Limb (tissue), 2 donors: ENCODE data around the gene PDE3A.
"Not testable (repeated sequence)": the region's sequence is repeated elsewhere in the genome, so short reads cannot be mapped to it uniquely, and the experiment has no call there.

Experiments
- DNase-seq, 2 donors: peaks; one replicate each; pipeline ENCODE4 v3.0.0-alpha.2; 2016; ENCODE audit errors: extremely low spot score in 2 of 2

Gene PDE3A

DNA sequence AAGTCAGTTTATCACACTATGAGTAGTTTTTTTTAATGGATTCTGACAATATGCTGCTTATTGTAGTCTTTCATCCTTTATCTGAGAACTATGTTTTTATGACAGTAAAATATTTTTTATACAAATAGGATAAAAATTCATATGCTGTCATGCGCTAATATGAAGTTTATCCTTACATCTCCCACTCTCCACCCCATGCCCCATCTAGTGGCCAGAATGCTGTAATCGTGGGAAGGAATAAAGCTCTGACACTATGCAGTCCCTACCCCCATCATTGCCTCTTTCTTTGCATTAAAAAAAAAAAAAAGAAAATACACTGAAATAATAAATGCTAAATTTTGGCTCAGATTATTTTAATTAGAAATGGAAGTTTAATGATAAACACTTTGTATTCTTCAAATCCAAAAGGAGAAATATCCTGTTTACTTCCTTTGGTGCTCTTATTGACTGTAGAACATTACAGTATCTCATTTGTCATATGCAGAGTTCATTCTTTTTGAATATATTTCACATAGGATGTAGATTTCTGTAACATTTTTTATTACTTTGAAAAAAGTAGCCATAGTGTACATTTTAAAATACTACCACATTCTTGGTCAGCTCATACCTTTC, 180.9 kb downstream of the PDE3A start:
- DNase-seq: peak in 1 of 2 donors; percentile 60

DNA sequence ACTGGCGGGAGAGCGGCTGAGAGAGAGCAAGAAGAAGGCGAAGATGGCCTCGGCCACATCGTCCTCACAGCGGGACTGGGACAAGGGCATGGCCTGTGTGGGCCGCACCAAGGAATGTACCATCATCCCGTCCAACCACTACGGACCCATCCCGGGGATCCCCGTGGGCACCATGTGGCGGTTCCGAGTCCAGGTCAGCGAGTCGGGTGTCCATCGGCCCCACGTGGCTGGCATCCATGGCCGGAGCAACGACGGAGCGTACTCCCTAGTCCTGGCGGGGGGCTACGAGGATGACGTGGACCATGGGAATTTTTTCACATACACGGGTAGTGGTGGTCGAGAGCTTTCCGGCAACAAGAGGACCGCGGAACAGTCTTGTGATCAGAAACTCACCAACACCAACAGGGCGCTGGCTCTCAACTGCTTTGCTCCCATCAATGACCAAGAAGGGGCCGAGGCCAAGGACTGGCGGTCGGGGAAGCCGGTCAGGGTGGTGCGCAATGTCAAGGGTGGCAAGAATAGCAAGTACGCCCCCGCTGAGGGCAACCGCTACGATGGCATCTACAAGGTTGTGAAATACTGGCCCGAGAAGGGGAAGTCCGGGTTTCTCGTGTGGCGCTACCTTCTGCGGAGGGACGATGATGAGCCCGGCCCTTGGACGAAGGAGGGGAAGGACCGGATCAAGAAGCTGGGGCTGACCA, 183.6 kb downstream of the PDE3A start:
- not testable (repeated sequence) for DNase-seq

DNA sequence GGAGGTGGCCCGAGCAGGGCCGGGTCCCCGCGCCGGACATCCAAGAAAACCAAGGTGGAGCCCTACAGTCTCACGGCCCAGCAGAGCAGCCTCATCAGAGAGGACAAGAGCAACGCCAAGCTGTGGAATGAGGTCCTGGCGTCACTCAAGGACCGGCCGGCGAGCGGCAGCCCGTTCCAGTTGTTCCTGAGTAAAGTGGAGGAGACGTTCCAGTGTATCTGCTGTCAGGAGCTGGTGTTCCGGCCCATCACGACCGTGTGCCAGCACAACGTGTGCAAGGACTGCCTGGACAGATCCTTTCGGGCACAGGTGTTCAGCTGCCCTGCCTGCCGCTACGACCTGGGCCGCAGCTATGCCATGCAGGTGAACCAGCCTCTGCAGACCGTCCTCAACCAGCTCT, 184.2 kb downstream of the PDE3A start:
- DNase-seq: not testable (repeated sequence)

DNA sequence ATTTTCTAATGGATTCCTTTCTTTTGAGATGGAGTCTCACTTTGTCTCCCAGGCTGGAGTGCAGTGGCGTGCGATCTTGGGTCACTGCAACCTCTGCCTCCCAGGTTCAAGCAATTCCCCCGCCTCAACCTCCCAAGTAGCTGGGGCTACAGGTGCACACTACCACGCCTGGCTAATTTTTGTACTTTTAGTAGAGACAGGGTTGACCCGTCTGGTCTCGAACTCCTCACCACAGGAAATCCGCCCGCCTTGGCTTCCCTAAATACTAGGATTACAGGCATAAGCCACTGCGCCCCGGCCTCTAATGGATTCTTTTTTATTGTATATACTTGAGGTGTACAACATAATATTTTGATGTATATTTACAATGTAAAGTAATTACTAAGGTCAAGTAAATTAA, 186.7 kb downstream of the PDE3A start:
- no peak for DNase-seq

DNA sequence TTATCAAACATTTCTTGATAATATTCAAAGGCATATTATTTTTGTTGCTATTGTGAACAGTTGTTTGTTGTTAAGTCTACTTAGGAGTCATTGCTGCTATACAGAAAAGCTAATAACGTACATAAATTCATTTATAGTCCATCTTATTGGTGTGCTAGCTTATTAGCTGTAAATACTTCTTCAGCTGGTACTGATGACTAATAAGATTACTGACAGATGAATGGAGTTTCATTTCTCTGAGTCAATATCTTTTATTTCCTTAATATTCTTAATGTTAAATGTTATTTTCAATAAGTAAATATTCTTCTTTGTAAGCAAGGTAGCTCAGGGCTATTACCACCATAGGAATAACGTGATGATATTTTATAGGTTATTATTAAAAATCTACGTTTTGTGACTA, 187.4 kb downstream of the PDE3A start:
- DNase-seq: no peak

DNA sequence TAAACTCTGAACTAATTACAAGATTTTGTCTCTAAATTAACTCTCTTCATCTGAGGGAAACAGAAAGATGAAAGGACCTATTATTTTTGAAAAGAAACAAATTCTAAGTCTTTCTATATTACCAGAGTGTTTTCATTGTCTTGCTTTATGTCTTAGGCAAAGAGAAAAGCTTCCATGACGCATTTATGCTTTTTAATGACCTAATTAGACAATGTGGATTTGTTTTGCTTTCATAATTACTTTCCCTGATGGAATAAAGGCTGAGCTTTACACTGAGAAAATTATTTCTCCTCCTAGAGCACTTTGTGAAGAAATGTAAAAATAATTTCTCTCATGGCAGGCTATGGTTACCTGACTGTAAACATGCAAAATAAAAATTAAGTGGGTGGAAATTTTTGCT, 188.8 kb downstream of the PDE3A start:
- no peak for DNase-seq

DNA sequence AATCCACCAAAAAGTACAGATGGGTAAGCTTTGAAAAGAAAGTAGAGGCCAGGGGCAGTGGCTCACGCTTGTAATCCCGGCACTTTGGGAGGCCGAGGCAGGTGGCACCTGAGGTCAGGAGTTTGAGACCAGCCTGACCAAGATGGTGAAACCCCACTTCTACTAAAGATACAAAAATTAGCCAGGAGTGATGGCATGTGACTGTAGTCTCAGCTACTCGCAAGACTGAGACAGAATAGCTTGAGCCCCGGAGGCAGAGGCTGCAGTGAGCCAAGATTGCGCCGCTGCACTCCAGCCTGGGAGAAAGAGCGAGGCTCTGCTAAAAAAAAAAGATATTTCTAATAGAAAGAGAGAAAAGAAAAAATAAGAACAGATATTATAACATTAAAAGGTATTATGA, 192.6 kb downstream of the PDE3A start:
- no peak for DNase-seq

DNA sequence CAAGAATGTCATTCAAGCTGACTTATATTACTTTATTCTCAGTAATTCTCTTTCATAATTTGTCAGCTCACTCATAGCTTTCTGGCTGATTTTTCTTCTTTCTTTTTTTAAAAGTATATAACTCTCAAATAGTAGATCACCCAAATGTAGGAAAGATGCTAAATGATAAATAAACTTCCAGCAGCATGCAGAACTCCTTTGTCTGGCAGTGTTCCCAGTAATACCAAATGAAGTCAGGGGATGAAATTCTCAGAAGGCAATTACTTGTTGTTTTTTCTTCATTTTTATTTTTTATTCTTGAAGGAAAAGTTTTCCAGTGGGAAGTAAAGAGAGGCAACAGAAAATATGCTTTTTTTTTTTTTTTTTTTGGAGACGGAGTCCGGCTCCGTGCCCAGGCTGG, 193.5 kb downstream of the PDE3A start:
- no peak for DNase-seq

DNA sequence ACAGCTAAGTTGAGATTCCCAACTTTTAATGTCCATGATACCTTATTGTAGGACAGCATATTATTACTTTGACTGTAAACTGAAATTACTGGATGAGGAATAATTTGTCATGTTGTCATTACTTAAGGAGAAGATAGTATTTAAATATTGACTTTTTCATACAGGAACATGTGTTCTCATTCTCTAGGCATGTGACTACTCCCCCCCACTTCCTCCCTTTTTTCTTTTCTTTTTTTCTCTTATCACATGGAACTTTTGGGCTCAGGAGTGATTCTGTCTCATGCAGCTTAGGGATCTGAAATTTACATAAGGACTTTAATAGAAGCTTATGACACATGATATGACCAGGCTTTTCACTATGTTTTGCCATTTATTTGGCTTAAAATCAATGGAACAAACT, 199.1 kb downstream of the PDE3A start:
- no peak for DNase-seq

DNA sequence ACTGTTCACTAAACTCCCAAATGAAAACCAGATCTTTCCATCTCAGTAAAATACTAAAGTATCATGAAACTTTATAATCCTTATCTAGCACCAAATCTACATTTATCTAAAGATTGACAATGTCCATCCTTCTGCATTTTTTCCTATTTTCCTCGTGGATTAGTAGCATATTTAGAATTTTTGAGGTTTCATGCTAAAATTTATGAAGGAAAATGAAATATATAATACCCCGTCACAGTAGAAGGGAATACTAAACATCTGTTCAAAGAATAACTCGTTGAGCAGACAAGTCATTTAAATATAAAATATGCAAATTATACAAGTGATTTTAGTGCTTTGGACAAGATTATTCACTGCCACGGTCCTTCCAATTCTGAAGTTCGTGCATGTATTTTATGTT, 204.1 kb downstream of the PDE3A start:
- no peak for DNase-seq

DNA sequence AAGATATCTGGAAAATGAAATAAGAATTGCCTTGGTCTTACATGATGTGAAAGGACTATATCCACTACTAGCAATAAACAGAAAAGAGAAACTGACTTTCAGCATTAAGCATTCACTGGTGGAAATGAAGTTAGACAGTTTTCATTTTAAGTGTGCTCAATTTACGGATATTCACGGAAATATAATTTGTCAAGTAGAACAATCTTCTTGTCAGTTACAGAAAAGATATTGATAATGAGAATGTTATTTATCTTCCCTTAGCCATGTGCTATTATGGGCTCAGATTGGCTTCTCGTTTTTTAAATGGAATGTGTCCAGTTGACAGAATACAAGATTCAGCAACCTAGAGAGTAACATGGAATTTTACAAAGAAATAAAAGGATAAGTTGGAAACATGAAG, 208.2 kb downstream of the PDE3A start:
- no peak for DNase-seq

DNA sequence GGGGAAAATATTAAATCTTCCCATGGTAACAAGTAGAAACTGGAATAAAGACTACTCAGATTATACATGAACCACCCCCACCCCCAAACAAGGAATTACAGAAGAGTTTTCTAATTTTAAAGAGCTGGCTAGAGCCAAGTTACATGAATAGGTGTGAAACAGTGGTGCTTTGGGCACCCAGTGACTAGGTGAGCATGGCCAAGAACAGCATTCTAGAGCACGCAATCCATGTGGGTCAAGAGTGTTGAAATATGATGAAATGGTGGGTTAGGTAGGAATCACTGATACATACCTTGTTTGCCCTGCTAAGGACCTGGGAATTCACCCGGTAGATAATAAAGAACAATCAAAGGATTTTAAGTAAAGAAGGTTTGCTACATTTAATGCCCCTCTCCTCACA, 208.7 kb downstream of the PDE3A start:
- DNase-seq: no peak

DNA sequence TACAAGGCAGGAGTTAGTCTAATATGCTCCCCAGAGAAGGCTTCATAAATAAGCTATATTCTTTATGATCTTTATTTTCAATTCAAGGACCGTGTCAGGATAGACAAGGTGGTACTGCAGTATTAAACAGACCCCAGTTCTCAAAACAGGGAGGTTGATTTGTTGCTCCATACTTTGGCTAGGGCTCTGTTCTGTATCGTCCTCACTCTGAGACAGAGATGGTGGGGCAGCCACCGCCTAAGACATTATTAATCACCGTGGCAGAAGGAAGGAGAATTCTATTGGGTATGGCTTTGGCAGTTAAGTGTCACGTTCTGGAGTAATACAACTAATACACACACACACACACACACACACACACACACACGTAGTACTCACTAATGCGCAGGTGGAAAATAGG, 209.8 kb downstream of the PDE3A start:
- no peak for DNase-seq

DNA sequence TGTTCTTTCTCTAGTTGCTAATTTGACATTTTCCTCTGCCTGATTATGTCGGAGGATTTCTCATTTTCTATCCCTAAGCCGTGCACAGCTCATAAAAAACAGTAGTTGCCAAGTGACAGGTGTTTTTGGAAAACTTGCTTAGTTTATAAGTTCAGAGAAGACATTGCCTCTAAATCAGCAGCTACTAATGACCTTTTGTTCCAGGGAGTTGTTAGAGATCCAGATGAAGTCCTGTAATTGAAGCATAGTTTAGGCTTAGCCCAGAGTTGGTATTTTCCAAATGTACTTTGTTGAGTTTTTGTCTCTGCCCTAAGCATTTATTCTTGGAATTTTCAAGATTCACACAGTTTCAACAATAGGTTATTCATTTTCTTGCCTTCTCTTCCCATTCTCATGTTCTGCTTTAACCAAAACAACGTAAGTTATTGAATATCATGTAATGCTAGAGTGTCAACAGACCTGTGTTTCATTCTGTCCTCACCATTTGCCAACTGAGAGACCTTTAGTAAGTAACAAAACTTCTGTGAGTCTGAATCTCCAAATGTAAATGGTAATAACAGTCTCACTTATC, 216.8 kb downstream of the PDE3A start:
- no peak for DNase-seq

DNA sequence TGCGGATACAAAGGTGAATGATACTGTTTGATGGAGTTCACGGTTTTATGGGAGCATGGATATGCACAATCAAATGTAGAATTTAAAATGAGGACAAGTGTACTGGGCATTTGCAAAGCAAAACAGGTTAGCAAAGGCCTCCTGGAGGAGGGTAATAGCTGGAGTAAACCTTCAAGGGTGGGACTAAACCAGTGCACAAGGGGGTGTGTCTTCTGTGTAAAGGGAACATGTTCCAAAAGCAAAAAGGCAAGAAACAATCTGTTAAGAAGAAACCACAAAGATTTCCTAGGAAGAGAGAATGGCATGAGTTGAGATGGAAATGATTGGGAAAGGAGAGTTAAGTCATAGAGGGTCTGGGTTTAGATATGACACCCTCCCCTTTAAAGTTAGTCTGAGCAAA, 217.6 kb downstream of the PDE3A start:
- no peak for DNase-seq

DNA sequence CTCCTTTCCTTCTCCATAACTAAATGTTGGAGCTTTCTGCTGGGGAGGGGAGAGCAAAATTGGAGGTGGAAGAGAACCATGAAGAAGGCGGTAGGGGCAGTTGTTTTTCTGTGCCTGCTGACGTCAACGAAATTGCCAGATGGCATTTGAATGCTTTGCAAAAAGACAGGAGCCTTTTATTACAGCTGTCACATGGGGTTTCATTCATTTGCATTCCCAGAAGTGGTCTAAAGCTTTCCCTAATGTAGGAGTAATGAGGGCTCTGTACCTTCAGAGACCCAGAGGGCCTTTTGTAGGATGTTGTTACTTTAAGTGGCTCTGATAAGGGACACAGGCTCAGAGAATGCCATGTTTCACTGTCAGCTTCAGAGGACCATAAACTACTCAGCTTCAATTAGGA, 219.7 kb downstream of the PDE3A start:
- DNase-seq: peak; percentile 36 to 51

DNA sequence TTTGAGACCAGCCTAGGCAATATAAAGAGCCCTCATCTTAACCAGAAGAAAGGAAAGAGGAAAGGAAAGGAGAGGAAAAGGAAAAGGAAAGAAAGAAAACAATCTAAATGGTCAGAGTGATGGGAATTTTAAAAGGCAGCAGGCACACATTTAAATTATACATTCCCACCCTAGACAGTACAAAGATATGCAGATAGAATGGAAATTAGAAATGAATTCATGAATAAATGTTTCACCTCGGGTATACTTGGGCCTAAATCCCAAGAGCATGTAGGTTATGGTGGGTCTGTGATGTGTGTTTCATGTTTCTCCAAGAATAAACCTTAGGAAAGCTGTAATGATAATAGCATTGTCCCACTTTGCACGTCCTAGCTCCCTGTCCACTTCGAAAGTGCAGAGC, 222.2 kb downstream of the PDE3A start:
- no peak for DNase-seq

DNA sequence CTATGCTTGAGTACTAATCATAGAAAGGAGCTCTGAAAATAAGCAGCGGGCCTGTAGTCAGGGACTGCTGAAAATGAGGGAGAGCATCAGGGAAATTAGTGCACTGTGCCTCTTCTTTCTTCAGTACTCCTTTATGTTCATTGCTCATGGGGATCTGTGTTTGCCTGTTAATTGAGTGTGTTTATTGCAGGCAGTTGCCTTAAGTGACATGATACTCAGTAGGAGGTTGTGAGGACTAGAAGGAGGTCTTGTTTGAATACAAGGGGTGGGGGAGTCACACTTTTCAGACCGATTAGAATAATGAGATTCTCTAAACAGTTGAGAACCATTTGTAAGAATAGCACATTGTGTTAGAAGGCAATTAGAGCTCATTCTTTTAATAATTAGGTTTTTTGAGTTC, 224.2 kb downstream of the PDE3A start:
- DNase-seq: no peak

DNA sequence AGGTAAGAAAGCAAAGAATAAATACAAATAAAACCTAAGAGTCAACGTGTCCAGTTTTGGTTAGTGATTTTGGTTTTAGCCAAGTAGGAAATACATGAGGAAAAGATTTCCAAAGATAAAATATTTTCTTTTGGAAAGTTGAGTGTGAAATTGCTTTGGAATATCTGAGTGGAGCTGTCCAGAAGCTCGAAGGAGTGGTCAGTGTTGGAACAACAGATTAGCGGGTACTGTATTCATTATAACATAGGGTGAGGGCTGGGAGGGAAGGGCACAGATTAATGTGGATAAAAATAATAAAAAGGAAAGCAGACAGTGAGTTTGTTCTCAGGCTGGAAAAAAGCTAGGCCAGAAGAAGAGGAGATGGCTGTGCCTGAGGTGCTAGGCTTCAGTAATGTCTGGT, 225.3 kb downstream of the PDE3A start:
- no peak for DNase-seq

DNA sequence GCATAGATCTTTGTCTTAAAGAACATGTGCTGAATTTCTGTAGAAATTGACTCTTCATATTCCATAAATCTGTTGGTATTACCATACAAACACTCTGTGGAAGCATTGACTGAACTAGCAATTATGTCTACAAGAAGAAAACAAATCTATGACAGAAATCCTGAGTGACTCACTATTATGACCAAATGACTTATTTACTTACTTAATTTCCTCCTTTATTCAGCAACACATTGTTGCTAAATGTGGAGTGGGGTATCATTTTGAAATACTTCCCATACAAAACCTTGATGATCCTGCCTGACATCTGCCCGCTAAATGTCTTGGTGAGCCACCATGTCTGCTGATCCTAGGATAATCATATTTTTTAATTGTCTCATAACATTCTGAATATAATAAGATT, 227.7 kb downstream of the PDE3A start:
- DNase-seq: no peak

DNA sequence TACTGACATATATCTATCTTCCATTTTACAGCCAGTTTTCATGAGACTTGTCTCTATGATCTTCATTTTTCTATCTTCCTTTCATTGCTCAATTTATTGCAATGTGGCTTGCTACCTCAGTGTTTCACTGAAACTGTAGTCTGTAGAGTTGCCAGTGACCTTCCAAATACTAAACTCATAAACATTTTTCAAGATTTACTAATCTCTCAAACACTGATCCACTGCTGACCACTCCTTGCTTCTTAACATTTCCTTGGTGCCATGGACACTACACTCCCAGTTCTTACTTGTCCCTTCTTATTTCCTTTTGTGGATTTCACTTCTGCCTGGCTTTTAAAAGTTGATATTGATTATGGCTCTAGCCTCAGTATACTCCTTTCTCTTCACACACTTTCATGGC, 231.4 kb downstream of the PDE3A start:
- no peak for DNase-seq

DNA sequence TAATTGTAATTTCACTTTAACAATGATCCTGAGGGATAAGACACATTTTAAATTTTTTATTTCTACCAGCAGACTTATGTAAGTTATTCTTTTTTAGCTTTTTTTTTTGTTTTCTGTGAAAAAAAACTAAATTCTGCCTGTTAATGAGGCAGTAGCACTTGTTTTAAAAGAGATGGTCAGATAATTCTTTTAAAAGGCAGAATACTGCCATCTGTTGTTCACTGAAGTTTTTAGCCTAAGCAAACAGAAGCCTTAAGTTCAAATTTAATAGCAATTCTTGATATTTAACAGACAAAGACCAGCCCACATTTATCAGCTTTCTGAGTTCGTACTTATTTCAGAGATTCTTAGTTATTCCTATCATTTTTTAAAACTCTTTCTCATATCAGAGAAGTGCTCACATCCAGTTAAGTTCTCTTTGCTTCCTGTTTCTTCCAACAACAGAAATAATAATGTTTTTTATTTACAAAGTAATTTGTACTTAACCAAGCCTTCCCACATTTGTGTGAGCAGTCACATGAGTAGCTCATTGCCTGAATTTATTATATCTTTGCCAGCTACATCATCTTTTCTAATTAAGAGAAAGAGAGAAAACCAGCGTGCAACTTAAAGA, 233.4 kb downstream of the PDE3A start:
- peak in 1 of 2 donors; percentile 62 for DNase-seq
